Measurements from ENCODE around the gene CNTN1.

Gene CNTN1

GRCh38 chr12:40691913-40692764 is at the start of gene CNTN1:
Gene CNTN1, plus strand, starts transcription at chr12:40692439.
- H3K27me3 ChIP-seq (replicated peaks) = peaks cover 7% of the 10 kb centered on the region
- peak; percentile 3 for DNase-seq
- peak within 1 kb of the TSS; percentile 53 for H3K4me3 ChIP-seq (ENCODE audit: low read depth, low read length)
- no peak for TF ChIP-seq CTCF (IDR thresholded peaks at IDR 0.05; ENCODE audit: low read depth, low read length, missing control alignments)
- no peak within 1 kb of the TSS for H3K27ac ChIP-seq
- in situ Hi-C loops (cut with HindIII; ENCODE audit: low pct_ligation_motif_present, low sequenced_read_pairs) = no loop called here
- H3K36me3 ChIP-seq (replicated peaks) = no peaks in the 10 kb centered on the region

- Histone ChIP-seq H3K27ac (no peak overlapping the region), H3K27me3 (replicated peaks) (no peaks in the 10 kb centered on the region), H3K4me3 (ENCODE audit: low read depth, low read length) (no peak overlapping the region), H3K36me3 (replicated peaks) (no peaks in the 10 kb centered on the region)
- in situ Hi-C loops (cut with HindIII; ENCODE audit: low pct_ligation_motif_present, low sequenced_read_pairs) = no loop called here
- no peak for TF ChIP-seq CTCF (IDR thresholded peaks at IDR 0.05; ENCODE audit: low read depth, low read length, missing control alignments)
- DNase-seq = no peak
Measured at GRCh38 chr12:40643506-40643905, 48.7 kb upstream of the CNTN1 start.

- no peak for DNase-seq
- Histone ChIP-seq H3K4me3 (ENCODE audit: low read depth, low read length) (no peak overlapping the region), H3K36me3 (replicated peaks) (no peaks in the 10 kb centered on the region), H3K27ac (no peak overlapping the region), H3K27me3 (replicated peaks) (no peaks in the 10 kb centered on the region)
- in situ Hi-C loops (cut with HindIII; ENCODE audit: low pct_ligation_motif_present, low sequenced_read_pairs) = no loop called here
- TF ChIP-seq CTCF (IDR thresholded peaks at IDR 0.05; ENCODE audit: low read depth, low read length, missing control alignments) = no peak
Measured at GRCh38 chr12:40643976-40644375, 48.3 kb upstream of the CNTN1 start.

- H3K36me3 ChIP-seq (replicated peaks) = no peaks in the 10 kb centered on the region
- H3K27me3 ChIP-seq (replicated peaks) = no peaks in the 10 kb centered on the region
- no peak for DNase-seq
- in situ Hi-C loops (cut with HindIII; ENCODE audit: low pct_ligation_motif_present, low sequenced_read_pairs) = no loop called here
- H3K4me3 ChIP-seq (ENCODE audit: low read depth, low read length) = no peak overlapping the region
- H3K27ac ChIP-seq = no peak overlapping the region
- TF ChIP-seq CTCF (IDR thresholded peaks at IDR 0.05; ENCODE audit: low read depth, low read length, missing control alignments) = no peak
Measured at GRCh38 chr12:40644708-40645107, 47.5 kb upstream of the CNTN1 start.

GRCh38 chr12:40645361-40645760 is 46.9 kb upstream of the CNTN1 start:
- H3K27me3 ChIP-seq (replicated peaks) = no peaks in the 10 kb centered on the region
- no peak for DNase-seq
- H3K36me3 ChIP-seq (replicated peaks) = no peaks in the 10 kb centered on the region
- no peak overlapping the region for H3K4me3 ChIP-seq (ENCODE audit: low read depth, low read length)
- in situ Hi-C loops (cut with HindIII; ENCODE audit: low pct_ligation_motif_present, low sequenced_read_pairs) = no loop called here
- no peak overlapping the region for H3K27ac ChIP-seq
- no peak for TF ChIP-seq CTCF (IDR thresholded peaks at IDR 0.05; ENCODE audit: low read depth, low read length, missing control alignments)

- H3K27ac ChIP-seq = no peak overlapping the region
- no peak for DNase-seq
- no peak for TF ChIP-seq CTCF (IDR thresholded peaks at IDR 0.05; ENCODE audit: low read depth, low read length, missing control alignments)
- in situ Hi-C loops (cut with HindIII; ENCODE audit: low pct_ligation_motif_present, low sequenced_read_pairs) = no loop called here
- no peaks in the 10 kb centered on the region for H3K27me3 ChIP-seq (replicated peaks)
- no peak overlapping the region for H3K4me3 ChIP-seq (ENCODE audit: low read depth, low read length)
- H3K36me3 ChIP-seq (replicated peaks) = no peaks in the 10 kb centered on the region
Measured at GRCh38 chr12:40646456-40646855, 45.8 kb upstream of the CNTN1 start.
